Neural cell (in vitro differentiated cells): ENCODE measurements around the gene MCCD1.

Source experiments
- CTCF ChIP-seq: fragments of 450-650 bp; IDR thresholded peaks from 2 replicates; pipeline ENCODE4 v1.5.1; 2014; ENCODE audit warnings: antibody characterized with exemption, mild to moderate bottlenecking, moderate library complexity; ENCODE audit not compliant: poor library complexity, severe bottlenecking
- POLR2AphosphoS5 ChIP-seq: IDR thresholded peaks from 2 replicates; pipeline ENCODE4 v1.6.1; 2012
- REST ChIP-seq: IDR thresholded peaks from 2 replicates; pipeline ENCODE4 v1.6.1; 2012; ENCODE audit warnings: borderline replicate concordance

- TF ChIP-seq REST (no peak), CTCF (no peak), POLR2AphosphoS5 (no peak)
These were observed 31.9 kb downstream of the MCCD1 start for GRCh38 chr6:31560697-31561058.
